Measurements from ENCODE around the gene GAREM1. TPM values are rescaled to one million over a fixed set of nuclear protein-coding genes. Genes with fewer than 3 reads are reported as not detected.

GAREM1 gene
- total and polyA plus RNA-seq, 2 donors from 2014 or later = 7.0 to 47.0 TPM

DNA sequence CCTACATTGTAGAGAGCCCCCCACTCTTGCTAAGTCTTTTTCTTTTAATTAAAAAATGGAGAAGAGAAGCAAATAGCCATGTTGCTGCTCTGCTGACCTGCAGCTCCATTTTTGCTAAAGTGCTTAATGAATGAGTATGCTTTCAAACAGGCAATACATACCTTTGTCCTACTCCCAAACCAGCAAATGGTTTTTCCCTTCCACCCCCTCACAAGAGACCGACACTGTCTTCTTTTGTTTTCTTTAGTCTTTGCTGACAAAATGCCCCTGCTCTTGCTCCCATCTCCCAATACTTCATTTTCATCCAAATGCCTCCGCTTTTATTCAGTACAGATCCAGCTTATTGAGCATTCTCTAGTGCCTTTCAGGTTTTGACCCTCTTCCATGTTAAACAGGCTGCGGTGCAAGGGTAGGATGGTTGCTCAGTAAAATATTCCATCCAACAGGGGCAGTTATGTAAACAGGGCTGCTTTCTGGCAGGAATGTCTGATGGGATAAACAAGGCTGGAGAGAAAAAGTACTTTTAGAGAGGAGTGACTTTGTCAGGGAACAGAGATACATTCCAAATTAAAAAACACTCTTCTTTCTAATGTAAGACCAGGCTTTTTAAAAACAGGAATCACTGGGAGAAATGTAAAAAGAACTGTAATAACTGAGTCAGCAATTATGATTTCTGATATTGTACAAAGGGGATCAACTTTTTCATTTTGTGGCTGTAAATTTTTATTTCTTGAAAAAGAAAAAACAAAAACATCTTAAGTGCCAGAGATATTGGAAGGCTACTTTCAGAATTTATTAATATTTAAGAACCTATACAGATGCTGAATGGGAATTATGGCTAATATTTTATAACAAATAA, 144.0 kb downstream of the GAREM1 start:
- Histone ChIP-seq H3K9ac (ENCODE audit: low read length in 3 of 3) (no peak overlapping the region), H3K9me3 (ENCODE audit: control insufficient read depth in 2 of 3, insufficient read depth in 1 of 3, low read length in 3 of 3) (no peaks in the 10 kb centered on the region), H3K27ac (ENCODE audit: low read depth in 2 of 2, low read length in 2 of 2) (no peak overlapping the region), H3K4me1 (ENCODE audit: control insufficient read depth in 2 of 3, insufficient read depth in 2 of 3, low read depth in 1 of 3, low read length in 3 of 3) (peaks cover 0 to 3% (median 3%) of the 10 kb centered on the region in 3 donors), H3K27me3 (ENCODE audit: control insufficient read depth, insufficient read depth, low read length) (no peaks in the 10 kb centered on the region), H3K4me3 (ENCODE audit: low read length in 3 of 3) (no peak overlapping the region), H3K36me3 (ENCODE audit: control insufficient read depth in 2 of 3, insufficient read depth in 3 of 3, low read length in 3 of 3) (no peaks in the 10 kb centered on the region)
- TF ChIP-seq CTCF (IDR thresholded peaks at IDR 0.05; ENCODE audit: borderline replicate concordance, extremely low read depth, insufficient read depth) = no peak
- intact Hi-C loops (cut with DNase I) = no loop called here
- DNase-seq (no peak), FAIRE-seq (no peak)

GRCh38 chr18:32324181-32324580, 146.5 kb downstream of the GAREM1 start:
- Histone ChIP-seq H3K27me3 (ENCODE audit: control insufficient read depth, insufficient read depth, low read length) (no peaks in the 10 kb centered on the region), H3K27ac (ENCODE audit: low read depth in 2 of 2, low read length in 2 of 2) (no peak overlapping the region), H3K9me3 (ENCODE audit: control insufficient read depth in 2 of 3, insufficient read depth in 1 of 3, low read length in 3 of 3) (no peaks in the 10 kb centered on the region), H3K4me1 (ENCODE audit: control insufficient read depth in 2 of 3, insufficient read depth in 2 of 3, low read depth in 1 of 3, low read length in 3 of 3) (peaks cover 0 to 3% (median 3%) of the 10 kb centered on the region in 3 donors), H3K4me3 (ENCODE audit: low read length in 3 of 3) (no peak overlapping the region), H3K36me3 (ENCODE audit: control insufficient read depth in 2 of 3, insufficient read depth in 3 of 3, low read length in 3 of 3) (no peaks in the 10 kb centered on the region), H3K9ac (ENCODE audit: low read length in 3 of 3) (no peak overlapping the region)
- no peak for FAIRE-seq
- no peak for TF ChIP-seq CTCF (IDR thresholded peaks at IDR 0.05; ENCODE audit: borderline replicate concordance, extremely low read depth, insufficient read depth)
- intact Hi-C loops (cut with DNase I) = no loop called here
- DNase-seq = peak in 1 of 5 donors; percentile 51

GRCh38 chr18:32321826-32322225, 148.9 kb downstream of the GAREM1 start:
- H3K4me1 ChIP-seq (ENCODE audit: control insufficient read depth in 2 of 3, insufficient read depth in 2 of 3, low read depth in 1 of 3, low read length in 3 of 3) = peaks cover 0 to 3% (median 0%) of the 10 kb centered on the region in 3 donors
- H3K27ac ChIP-seq (ENCODE audit: low read depth in 2 of 2, low read length in 2 of 2) = no peak overlapping the region
- H3K36me3 ChIP-seq (ENCODE audit: control insufficient read depth in 2 of 3, insufficient read depth in 3 of 3, low read length in 3 of 3) = no peaks in the 10 kb centered on the region
- intact Hi-C loops (cut with DNase I) = no loop called here
- H3K4me3 ChIP-seq (ENCODE audit: low read length in 3 of 3) = no peak overlapping the region
- TF ChIP-seq CTCF (IDR thresholded peaks at IDR 0.05; ENCODE audit: borderline replicate concordance, extremely low read depth, insufficient read depth) = no peak
- no peak for DNase-seq
- no peaks in the 10 kb centered on the region for H3K9me3 ChIP-seq (ENCODE audit: control insufficient read depth in 2 of 3, insufficient read depth in 1 of 3, low read length in 3 of 3)
- H3K9ac ChIP-seq (ENCODE audit: low read length in 3 of 3) = no peak overlapping the region
- no peak for FAIRE-seq
- H3K27me3 ChIP-seq (ENCODE audit: control insufficient read depth, insufficient read depth, low read length) = no peaks in the 10 kb centered on the region

Data from kidney (tissue), 14 donors.